HG02852 (cell line): ENCODE results near the gene AGPAT3.

Source experiments
- ATAC-seq: cut with Tn5 transposase; IDR thresholded peaks from one replicate; pipeline ENCODE4 v1.9.1; 2021; ENCODE audit warnings: mild to moderate bottlenecking, moderate library complexity; ENCODE audit not compliant: unreplicated experiment

AGPAT3 gene

GRCh38 chr21:43934716-43935705 is 70.0 kb downstream of the AGPAT3 start:
- no peak for ATAC-seq

GRCh38 chr21:43935711-43936110 is 70.7 kb downstream of the AGPAT3 start:
- ATAC-seq, result no peak

GRCh38 chr21:43936247-43936967 is 71.4 kb downstream of the AGPAT3 start:
- ATAC-seq, result no peak

- no peak for ATAC-seq
Measured at GRCh38 chr21:43937051-43937832, 72.2 kb downstream of the AGPAT3 start.

GRCh38 chr21:43937891-43938309 is 72.9 kb downstream of the AGPAT3 start:
- ATAC-seq, result no peak

- peak; percentile 77 for ATAC-seq
Measured at GRCh38 chr21:43938751-43939442, 73.9 kb downstream of the AGPAT3 start.

- no peak for ATAC-seq
Measured at GRCh38 chr21:43939443-43940328, 74.7 kb downstream of the AGPAT3 start.

- no peak for ATAC-seq
Measured at GRCh38 chr21:43940329-43941050, 75.5 kb downstream of the AGPAT3 start.

GRCh38 chr21:43942201-43942600 is 77.2 kb downstream of the AGPAT3 start:
- ATAC-seq, result no peak

- ATAC-seq, result no peak
Measured at GRCh38 chr21:43942621-43943020, 77.6 kb downstream of the AGPAT3 start.

GRCh38 chr21:43943512-43944077 is 78.6 kb downstream of the AGPAT3 start:
- ATAC-seq, result no peak

- no peak for ATAC-seq
Measured at GRCh38 chr21:43944078-43944633, 79.1 kb downstream of the AGPAT3 start.

GRCh38 chr21:43944757-43945156 is 79.7 kb downstream of the AGPAT3 start:
- no peak for ATAC-seq

GRCh38 chr21:43948740-43949498 is 83.9 kb downstream of the AGPAT3 start:
- no peak for ATAC-seq

- no peak for ATAC-seq
Measured at GRCh38 chr21:43949499-43950208, 84.6 kb downstream of the AGPAT3 start.

- ATAC-seq, result no peak
Measured at GRCh38 chr21:43950481-43950880, 85.5 kb downstream of the AGPAT3 start.

GRCh38 chr21:43950936-43951335 is 85.9 kb downstream of the AGPAT3 start:
- ATAC-seq, result no peak
